Measurements from ENCODE around the gene TPRG1L. TPM values are rescaled to one million over a fixed set of nuclear protein-coding genes. Genes with fewer than 3 reads are reported as not detected.
A peak's percentile ranks its signal among the peaks of the same experiment; 100 is the strongest.
"Not testable (repeated sequence)": the region's sequence is repeated elsewhere in the genome, so short reads cannot be mapped to it uniquely, and the experiment has no call there.

The TPRG1L gene
- 10.9 and 11.7 TPM in 2 replicates for total RNA-seq (2014; rRNA removed; shearing (Covaris generic))

- DNase-seq (ENCODE audit: low spot score): peak; percentile 95
Observed at GRCh38 chr1:3624200-3625136, at the start of gene TPRG1L. Gene TPRG1L, plus strand, starts transcription at chr1:3625015. Its CDS starts 58 bp downstream, at chr1:3625073.

GRCh38 chr1:3575515-3575914 lies 49.3 kb upstream of the TPRG1L start:
- not testable (repeated sequence) for DNase-seq (ENCODE audit: low spot score)

DNA sequence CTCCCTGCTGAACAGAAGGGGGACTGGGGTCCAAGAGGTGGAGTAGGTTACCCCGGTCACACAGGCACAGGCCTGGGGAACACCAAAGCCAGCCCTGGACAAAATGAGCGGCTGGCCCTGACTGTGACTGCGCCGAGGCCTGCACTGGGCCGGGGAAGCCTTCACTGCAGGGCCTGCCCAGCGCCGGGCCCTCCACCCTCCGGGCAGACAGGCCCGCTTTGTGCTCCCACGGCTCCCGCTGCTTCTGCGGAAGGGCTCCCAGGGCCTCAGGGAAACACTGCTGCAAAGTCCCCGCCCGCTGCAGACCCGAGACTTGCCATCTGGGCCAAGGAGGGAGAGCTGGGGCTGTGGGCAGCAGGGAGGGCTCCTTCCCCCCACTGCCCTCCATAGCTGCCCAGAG lies 48.8 kb upstream of the TPRG1L start:
- no peak for DNase-seq (ENCODE audit: low spot score)

DNA sequence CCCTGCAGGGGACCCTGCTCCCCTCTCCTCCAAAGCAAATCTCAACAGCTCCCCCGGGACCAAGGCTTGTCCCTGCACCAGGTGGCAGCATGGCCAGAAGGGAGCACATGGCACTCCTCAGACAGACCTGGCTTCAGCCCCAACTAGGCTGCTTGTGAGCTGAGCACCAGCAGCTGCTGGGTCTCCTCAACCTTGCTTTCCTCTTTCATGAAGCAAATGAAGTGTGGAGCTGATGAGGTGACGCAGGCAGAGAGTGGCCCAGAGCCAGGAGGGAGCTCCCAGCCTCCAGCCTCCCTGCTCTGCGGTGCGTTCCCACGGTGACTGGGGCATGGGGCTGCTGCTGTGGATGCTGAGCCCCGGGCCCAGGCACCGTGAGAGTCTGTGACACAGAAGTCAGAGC lies 47.5 kb upstream of the TPRG1L start:
- DNase-seq (ENCODE audit: low spot score): no peak

GRCh38 chr1:3577711-3578432 lies 46.9 kb upstream of the TPRG1L start:
- no peak for DNase-seq (ENCODE audit: low spot score)

GRCh38 chr1:3578433-3578805 lies 46.4 kb upstream of the TPRG1L start:
- no peak for DNase-seq (ENCODE audit: low spot score)

- DNase-seq (ENCODE audit: low spot score): no peak
Observed at GRCh38 chr1:3578906-3579305, 45.9 kb upstream of the TPRG1L start.

- no peak for DNase-seq (ENCODE audit: low spot score)
Observed at GRCh38 chr1:3579626-3580025, 45.2 kb upstream of the TPRG1L start.

DNA sequence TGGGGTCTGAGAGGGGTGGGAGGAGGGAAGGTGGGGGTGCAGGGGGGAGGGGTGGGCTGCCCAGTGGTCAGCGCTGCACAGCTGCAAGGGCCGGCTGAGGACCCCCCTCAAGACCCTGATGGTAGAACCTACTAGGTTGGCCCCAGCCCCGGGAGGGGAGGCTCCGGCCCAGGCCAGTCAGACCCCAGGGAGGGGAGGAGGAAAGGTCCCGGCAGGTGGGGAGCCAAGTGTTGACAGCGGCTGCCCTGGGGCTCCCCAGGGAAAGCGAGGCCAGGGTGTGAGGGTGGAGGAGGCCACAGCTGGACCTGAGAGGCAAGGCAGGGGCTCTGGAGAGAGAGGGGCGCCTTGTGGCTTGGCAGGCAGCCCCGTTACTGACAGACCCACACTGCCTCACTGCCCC lies 44.6 kb upstream of the TPRG1L start:
- DNase-seq (ENCODE audit: low spot score): no peak

DNA sequence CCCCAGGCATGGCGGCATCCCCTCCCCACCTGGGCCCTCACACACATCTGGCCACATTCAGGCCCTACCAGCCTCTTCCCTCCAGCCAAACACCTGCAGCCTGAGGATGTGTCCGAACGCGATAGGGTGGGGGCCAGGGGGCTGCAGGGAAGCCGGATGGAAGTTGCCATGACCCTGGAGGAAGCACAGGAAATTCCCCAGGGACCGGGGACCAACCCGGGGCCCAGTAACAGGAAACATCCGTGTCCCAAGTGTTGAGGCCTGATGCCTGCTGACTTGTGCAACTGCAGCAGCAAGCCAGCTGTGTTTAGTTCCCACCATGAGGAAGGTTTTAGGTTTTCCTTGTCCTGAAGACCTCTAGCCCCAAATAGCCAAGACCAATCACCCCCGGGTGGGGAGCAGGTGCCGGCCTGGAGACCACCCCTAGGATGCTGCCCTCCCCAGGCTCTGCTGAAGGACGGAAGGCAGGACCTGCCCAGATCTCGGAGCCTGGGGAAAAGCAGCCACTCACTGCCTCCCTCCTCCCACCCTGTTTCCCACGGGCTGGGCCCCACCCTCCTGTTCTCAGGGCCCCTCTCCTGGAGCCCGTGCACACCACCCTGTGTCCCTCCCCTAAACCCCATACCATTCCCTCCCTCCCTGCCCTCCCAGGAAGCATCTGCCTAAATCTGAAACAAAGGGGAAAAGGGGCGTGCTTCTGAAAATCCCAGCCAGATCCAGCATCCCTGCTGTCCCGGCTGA lies 43.3 kb upstream of the TPRG1L start:
- DNase-seq (ENCODE audit: low spot score): no peak

- not testable (repeated sequence) for DNase-seq (ENCODE audit: low spot score)
Observed at GRCh38 chr1:3583751-3584150, 41.1 kb upstream of the TPRG1L start.

DNA sequence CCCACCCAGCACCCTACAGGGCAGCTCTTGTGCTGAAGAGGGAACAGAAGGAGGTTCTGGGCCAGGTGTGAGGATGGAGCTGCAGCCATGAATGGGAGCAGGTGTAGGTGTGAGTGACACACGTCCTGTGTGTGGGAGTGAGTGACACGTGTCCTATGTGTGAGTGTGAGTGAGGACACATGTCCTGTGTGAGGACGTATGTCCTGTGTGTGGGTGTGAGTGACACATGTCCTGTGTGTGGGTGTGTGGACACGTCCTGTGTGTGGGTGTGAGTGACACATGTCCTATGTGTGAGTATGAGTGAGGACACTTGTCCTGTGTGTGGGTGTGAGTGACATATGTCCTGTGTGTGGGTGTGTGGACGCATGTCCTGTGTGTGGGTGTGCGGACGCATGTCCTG lies 39.9 kb upstream of the TPRG1L start:
- DNase-seq (ENCODE audit: low spot score): no peak

GRCh38 chr1:3585353-3585868 lies 39.4 kb upstream of the TPRG1L start:
- not testable (repeated sequence) for DNase-seq (ENCODE audit: low spot score)

DNA sequence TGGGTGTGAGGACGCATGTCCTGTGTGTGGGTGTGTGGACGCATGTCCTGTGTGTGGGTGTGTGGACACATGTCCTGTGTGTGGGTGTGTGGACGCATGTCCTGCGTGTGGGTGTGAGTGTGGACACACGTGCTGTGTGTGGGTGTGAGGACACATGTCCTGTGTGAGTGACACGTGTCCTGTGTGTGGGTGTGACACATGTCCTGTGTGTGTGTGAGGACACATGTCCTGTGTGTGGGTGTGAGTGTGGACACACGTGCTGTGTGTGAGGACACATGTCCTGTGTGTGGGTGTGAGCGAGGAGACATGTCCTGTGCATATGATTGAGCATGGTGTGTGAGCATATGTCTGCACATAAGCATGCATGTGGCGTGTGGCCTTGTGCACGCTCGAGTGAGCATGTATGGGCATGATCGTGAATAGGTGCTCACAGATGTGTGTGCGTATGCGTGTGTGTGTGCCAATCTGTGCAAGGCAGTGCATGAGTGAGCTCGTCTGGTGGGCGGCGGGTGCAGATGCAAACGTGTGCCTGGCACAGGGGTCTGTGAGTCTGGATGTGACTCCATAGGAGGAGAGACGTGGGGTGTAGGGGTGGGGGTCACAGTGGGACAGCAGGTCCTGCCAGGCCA lies 38.8 kb upstream of the TPRG1L start:
- DNase-seq (ENCODE audit: low spot score): no peak

GRCh38 chr1:3586986-3587759 lies 37.6 kb upstream of the TPRG1L start:
- DNase-seq (ENCODE audit: low spot score): no peak

- DNase-seq (ENCODE audit: low spot score): no peak
Observed at GRCh38 chr1:3588395-3588794, 36.4 kb upstream of the TPRG1L start.

DNA sequence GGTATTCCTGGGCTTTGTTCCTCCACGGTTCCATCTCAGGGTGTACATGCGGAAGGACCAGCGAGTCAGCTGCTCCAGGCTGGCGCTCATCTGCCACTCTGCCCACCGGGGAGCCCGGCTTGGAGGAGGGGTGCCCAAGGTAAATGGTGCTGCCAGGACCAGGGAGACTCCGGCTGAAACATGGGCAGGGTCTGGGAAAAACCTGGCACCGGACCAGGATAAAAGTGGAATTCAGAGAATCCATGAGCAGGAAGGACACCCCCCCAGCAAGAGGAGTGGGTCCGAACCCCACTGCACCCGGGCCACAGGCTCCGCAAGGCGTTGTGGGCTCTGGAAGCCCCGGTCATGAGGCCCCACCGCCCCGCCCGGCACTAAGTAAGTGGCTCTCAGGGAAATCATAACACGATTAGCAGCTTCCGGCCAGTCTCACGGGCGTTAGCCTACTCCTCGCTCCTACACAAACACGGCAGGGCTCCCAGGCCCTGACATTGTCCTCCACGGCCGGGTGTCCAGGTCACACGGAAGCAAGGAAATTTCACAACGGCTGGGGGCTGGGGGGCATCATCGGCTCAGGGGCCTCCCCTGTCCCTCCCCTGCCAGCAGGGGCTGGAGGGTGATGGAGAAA lies 34.6 kb upstream of the TPRG1L start:
- DNase-seq (ENCODE audit: low spot score): no peak

DNA sequence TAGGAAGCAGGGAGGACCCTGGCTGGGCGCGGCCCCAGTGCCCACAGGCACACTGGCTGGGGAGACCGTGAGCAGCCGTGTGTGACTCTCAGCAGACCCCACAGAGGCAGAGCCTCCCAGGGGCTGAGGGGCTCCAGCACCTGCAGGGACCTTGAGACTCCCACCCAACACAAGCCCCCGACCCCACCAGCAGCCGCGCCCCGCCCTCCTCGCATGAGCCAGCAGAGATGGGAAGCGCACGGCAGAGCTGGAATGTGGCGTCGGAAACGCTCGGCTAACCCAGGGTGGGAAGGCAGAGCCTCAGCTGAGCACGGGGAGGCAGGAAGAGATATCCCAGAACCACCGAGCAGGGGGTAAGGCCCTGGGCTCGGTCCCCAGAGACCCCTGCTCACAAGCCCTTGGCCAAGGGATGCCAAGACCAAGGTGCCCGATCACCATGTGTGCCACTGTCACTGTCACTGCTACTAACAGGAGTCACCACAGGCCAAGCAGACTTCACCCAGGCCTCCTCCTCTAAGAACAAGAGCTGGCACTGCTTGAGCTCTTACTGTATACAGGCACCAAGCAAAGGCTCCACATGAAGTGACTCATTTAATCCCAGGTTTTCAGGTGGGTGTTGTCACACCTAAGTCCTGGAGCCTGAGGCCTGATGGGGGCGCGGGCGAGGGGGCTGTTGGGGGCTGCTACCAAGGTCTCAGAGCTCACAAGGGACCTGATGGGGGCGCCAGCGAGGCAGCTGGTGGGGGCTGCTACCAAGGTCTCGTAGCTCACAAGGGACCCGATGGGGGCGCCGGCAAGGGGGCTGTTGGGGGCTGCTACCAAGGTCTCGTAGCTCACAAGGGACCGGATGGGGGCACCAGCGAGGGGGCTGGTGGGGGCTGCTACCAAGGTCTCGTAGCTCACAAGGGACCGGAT lies 33.6 kb upstream of the TPRG1L start:
- no peak for DNase-seq (ENCODE audit: low spot score)

- no peak for DNase-seq (ENCODE audit: low spot score)
Observed at GRCh38 chr1:3593334-3593733, 31.5 kb upstream of the TPRG1L start.

Data from H4 (cell line).